A549 (cell line): ENCODE data around the gene CHURC1. TPM values are rescaled to one million over a fixed set of nuclear protein-coding genes. Genes with fewer than 3 reads are reported as not detected.
"Not testable (repeated sequence)": the region's sequence is repeated elsewhere in the genome, so short reads cannot be mapped to it uniquely, and the experiment has no call there.

Experiments
- ATAC-seq, 2 experiments: fragments of 200-7000 bp in 1 of 2; fragments of >200 bp in 1 of 2; cut with Nextera tagmentation in 1 of 2; cut with Tn5 transposase in 1 of 2; 3 replicates each; pipeline versions ENCODE4 v1.8.0 to v1.9.1; 2018 to 2020; ENCODE audit warnings: mild to moderate bottlenecking in 1 of 2, moderate library complexity in 1 of 2
- CTCF ChIA-PET: fragments of 300-600 bp; sonication (Branson Sonifier 250); formaldehyde crosslinking; extraction: SDS; loops from one replicate; lab custom pipeline; 2021; ENCODE audit warnings: antibody characterized with exemption, inconsistent platforms; lab: Yijun Ruan, JAX
- POLR2A ChIA-PET: fragments of 350-600 bp; formaldehyde crosslinking; extraction: SDS; loops from one replicate; lab custom pipeline; 2021; ENCODE audit warnings: antibody characterized with exemption, inconsistent platforms; lab: Yijun Ruan, JAX
- DNase-seq, 2 experiments: peaks; one replicate each; pipeline versions ENCODE4 v3.0.0 to v3.0.0-alpha.2; 2011 to 2016; ENCODE audit warnings: low read depth in 1 of 2, low spot score in 1 of 2
- FAIRE-seq: peaks from 2 replicates; lab custom pipeline; 2011; peaks lifted over from hg19 to GRCh38; lab: Jason Lieb, UNC
- H3K27ac ChIP-seq, 2 experiments: fragments of >200 bp; sonication (Bioruptor Twin); formaldehyde crosslinking; 3 replicates each; pipeline ENCODE4 v1.5.1; 2016 to 2017
- H3K4me1 ChIP-seq: fragments of >200 bp; sonication (Bioruptor Twin); formaldehyde crosslinking; 3 replicates; pipeline ENCODE4 v1.6.1; 2016
- H3K4me2 ChIP-seq: fragments of >200 bp; sonication (Bioruptor Twin); formaldehyde crosslinking; 3 replicates; pipeline ENCODE4 v1.6.1; 2016
- H3K4me3 ChIP-seq: fragments of >200 bp; sonication (Bioruptor Twin); formaldehyde crosslinking; 3 replicates; pipeline ENCODE4 v1.5.1; 2016
- H3K9me3 ChIP-seq: fragments of >200 bp; sonication (Bioruptor Twin); formaldehyde crosslinking; 3 replicates; pipeline ENCODE4 v1.6.1; 2016
- BHLHE40 ChIP-seq: IDR thresholded peaks from 2 replicates; pipeline ENCODE4 v1.6.1; 2012; ENCODE audit warnings: low read depth, low read length, inconsistent platforms
- CBX8 ChIP-seq: fragments of 200-600 bp; sonication (generic); IDR thresholded peaks from 2 replicates; pipeline ENCODE4 v1.6.1; 2016
- CHD4 ChIP-seq: fragments of 200-600 bp; sonication (generic); IDR thresholded peaks from 2 replicates; pipeline ENCODE4 v1.6.1; 2016; ENCODE audit warnings: antibody characterized with exemption, mild to moderate bottlenecking, borderline replicate concordance
- EHMT2 ChIP-seq: fragments of 200-600 bp; sonication (generic); IDR thresholded peaks from 2 replicates; pipeline ENCODE4 v1.6.1; 2016; ENCODE audit warnings: antibody characterized with exemption, low read depth, mild to moderate bottlenecking, moderate library complexity
- ESRRA ChIP-seq: fragments of 150-350 bp; IDR thresholded peaks from 2 replicates; pipeline ENCODE4 v1.6.1; 2014; ENCODE audit warnings: mild to moderate bottlenecking, low read length, borderline replicate concordance
- GATA3 ChIP-seq: IDR thresholded peaks from 2 replicates; pipeline ENCODE4 v1.6.1; 2012; ENCODE audit warnings: borderline replicate concordance
- JUN ChIP-seq, 2 experiments: fragments of >200 bp; sonication (Bioruptor Twin); formaldehyde crosslinking; IDR thresholded peaks; 2 replicates in 1 of 2; 3 replicates in 1 of 2; pipeline ENCODE4 v1.6.1; 2016 to 2017
- JUNB ChIP-seq: fragments of >200 bp; sonication (Bioruptor Twin); formaldehyde crosslinking; IDR thresholded peaks from 2 replicates; pipeline ENCODE4 v1.6.1; 2016
- PHF8 ChIP-seq: fragments of 200-600 bp; sonication (generic); IDR thresholded peaks from 2 replicates; pipeline ENCODE4 v1.6.1; 2016; ENCODE audit warnings: low read depth, mild to moderate bottlenecking, antibody characterized with exemption, moderate library complexity, borderline replicate concordance
- TP53 ChIP-seq: fragments of 250-450 bp; sonication (Bioruptor Pico); IDR thresholded peaks from 2 replicates; pipeline ENCODE4 v1.5.0; 2021; ENCODE audit warnings: mild to moderate bottlenecking, moderate library complexity
- WGBS: methylation state at CpG from one replicate; pipeline ENCODE4 v1.1.6; 2017; ENCODE audit errors: missing lambda C conversion rate; 5-methylcytosine and 5-hydroxymethylcytosine counted together
- polyA plus RNA-seq, 4 experiments: library from polyadenylated mRNA; depleted of rRNA in 3 of 4; stranded (reverse); fragments of >200 nt; fragmentation: RNase III in 1 of 4; extraction: RNeasy Plus Mini Kit Qiagen cat#74134 plus additional on column Dnase treatment in 1 of 4; gene quantifications; 2 replicates in 3 of 4; 3 replicates in 1 of 4; pipeline ENCODE4 v1.2.3, GENCODE V29; 2011 to 2017
- TF ChIP-seq, protein P1 (sequence below): fragments of >200 bp; sonication (Bioruptor Twin); formaldehyde crosslinking; IDR thresholded peaks from 3 replicates; pipeline ENCODE4 v1.6.1; 2016
- TF ChIP-seq, protein P2 (sequence below): fragments of >200 bp; sonication (Bioruptor Twin); formaldehyde crosslinking; IDR thresholded peaks from 3 replicates; pipeline ENCODE4 v1.5.1; 2016
- TF ChIP-seq, protein P3 (sequence below): IDR thresholded peaks from 2 replicates; pipeline ENCODE4 v1.6.1; 2012
- TF ChIP-seq, protein P4 (sequence below): IDR thresholded peaks from 2 replicates; pipeline ENCODE4 v1.6.1; 2012; ENCODE audit warnings: low read depth, borderline replicate concordance
- TF ChIP-seq, protein P5 (sequence below): fragments of 250-450 bp; sonication (Bioruptor Pico); IDR thresholded peaks from 2 replicates; pipeline ENCODE4 v1.5.0; 2020; ENCODE audit warnings: low read depth, mild to moderate bottlenecking, moderate library complexity
- TF ChIP-seq, protein P6 (sequence below): fragments of 450-650 bp; IDR thresholded peaks from 2 replicates; pipeline ENCODE4 v1.6.1; 2014; ENCODE audit warnings: antibody characterized with exemption
- TF ChIP-seq, protein P7 (sequence below): fragments of 250-450 bp; sonication (Bioruptor Pico); IDR thresholded peaks from 2 replicates; pipeline ENCODE4 v1.5.0; 2021; ENCODE audit warnings: mild to moderate bottlenecking, moderate library complexity, borderline replicate concordance

CHURC1 gene
- polyA plus RNA-seq, 2 of the 4 experiments (the other 2 are of a cell fraction), result 151 to 153 TPM

DNA sequence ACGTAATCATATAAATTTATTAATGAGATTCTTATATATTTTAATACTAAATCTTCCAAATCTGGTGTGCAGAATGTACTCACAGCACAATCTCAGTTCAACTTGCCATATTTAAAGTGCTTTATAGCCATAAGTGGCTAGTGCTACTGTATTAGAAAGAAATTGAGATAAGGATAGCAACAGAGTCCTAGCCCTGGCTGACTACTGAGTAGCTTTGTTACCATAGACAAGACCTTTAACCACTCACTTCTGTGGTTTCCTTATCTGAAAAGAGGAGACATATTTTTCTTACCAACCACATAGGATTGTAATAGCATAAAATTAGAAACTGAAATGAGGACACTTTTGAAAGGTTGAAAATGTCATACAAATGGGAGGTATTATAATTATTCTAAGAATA lies 2.0 kb upstream of the CHURC1 start:
- 2% methylated on average over 1 of the region's 1 CpG for WGBS
- ATAC-seq (no peak), DNase-seq (no peak), FAIRE-seq (no peak)
- Histone ChIP-seq H3K9me3 (no peaks in the 10 kb centered on the region), H3K27ac (no peak overlapping the region), H3K4me2 (no peak overlapping the region), H3K4me3 (no peak overlapping the region), H3K4me1 (peaks cover 10% of the 10 kb centered on the region)
- CTCF ChIA-PET, result interaction anchor here (1.0 to 2.5 kb wide), 7 partner anchors 15 to 111 kb away, joined by 3 to 36 read pairs (median 6); no protein-coding TSS in a partner anchor
- TF ChIP-seq GATA3 (no peak), JUNB (no peak), EHMT2 (no peak), CHD4 (no peak), BHLHE40 (no peak), ESRRA (no peak), PHF8 (no peak), TP53 (CRISPR knock-in tag) (no peak), JUN (IDR thresholded peaks at IDR 0.05) (no peak), CBX8 (no peak)
- TF ChIP-seq, protein P1, sequence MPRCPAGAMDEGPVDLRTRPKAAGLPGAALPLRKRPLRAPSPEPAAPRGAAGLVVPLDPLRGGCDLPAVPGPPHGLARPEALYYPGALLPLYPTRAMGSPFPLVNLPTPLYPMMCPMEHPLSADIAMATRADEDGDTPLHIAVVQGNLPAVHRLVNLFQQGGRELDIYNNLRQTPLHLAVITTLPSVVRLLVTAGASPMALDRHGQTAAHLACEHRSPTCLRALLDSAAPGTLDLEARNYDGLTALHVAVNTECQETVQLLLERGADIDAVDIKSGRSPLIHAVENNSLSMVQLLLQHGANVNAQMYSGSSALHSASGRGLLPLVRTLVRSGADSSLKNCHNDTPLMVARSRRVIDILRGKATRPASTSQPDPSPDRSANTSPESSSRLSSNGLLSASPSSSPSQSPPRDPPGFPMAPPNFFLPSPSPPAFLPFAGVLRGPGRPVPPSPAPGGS, result no peak
- TF ChIP-seq, protein P2, sequence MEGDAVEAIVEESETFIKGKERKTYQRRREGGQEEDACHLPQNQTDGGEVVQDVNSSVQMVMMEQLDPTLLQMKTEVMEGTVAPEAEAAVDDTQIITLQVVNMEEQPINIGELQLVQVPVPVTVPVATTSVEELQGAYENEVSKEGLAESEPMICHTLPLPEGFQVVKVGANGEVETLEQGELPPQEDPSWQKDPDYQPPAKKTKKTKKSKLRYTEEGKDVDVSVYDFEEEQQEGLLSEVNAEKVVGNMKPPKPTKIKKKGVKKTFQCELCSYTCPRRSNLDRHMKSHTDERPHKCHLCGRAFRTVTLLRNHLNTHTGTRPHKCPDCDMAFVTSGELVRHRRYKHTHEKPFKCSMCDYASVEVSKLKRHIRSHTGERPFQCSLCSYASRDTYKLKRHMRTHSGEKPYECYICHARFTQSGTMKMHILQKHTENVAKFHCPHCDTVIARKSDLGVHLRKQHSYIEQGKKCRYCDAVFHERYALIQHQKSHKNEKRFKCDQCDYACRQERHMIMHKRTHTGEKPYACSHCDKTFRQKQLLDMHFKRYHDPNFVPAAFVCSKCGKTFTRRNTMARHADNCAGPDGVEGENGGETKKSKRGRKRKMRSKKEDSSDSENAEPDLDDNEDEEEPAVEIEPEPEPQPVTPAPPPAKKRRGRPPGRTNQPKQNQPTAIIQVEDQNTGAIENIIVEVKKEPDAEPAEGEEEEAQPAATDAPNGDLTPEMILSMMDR, result no peak
- TF ChIP-seq, protein P3, sequence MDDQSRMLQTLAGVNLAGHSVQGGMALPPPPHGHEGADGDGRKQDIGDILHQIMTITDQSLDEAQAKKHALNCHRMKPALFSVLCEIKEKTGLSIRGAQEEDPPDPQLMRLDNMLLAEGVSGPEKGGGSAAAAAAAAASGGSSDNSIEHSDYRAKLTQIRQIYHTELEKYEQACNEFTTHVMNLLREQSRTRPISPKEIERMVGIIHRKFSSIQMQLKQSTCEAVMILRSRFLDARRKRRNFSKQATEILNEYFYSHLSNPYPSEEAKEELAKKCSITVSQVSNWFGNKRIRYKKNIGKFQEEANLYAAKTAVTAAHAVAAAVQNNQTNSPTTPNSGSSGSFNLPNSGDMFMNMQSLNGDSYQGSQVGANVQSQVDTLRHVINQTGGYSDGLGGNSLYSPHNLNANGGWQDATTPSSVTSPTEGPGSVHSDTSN, result no peak
- TF ChIP-seq, protein P4, sequence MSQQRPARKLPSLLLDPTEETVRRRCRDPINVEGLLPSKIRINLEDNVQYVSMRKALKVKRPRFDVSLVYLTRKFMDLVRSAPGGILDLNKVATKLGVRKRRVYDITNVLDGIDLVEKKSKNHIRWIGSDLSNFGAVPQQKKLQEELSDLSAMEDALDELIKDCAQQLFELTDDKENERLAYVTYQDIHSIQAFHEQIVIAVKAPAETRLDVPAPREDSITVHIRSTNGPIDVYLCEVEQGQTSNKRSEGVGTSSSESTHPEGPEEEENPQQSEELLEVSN, result no peak
- TF ChIP-seq, protein P5, sequence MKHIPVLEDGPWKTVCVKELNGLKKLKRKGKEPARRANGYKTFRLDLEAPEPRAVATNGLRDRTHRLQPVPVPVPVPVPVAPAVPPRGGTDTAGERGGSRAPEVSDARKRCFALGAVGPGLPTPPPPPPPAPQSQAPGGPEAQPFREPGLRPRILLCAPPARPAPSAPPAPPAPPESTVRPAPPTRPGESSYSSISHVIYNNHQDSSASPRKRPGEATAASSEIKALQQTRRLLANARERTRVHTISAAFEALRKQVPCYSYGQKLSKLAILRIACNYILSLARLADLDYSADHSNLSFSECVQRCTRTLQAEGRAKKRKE (CRISPR knock-in tag), result no peak
- TF ChIP-seq, protein P6, sequence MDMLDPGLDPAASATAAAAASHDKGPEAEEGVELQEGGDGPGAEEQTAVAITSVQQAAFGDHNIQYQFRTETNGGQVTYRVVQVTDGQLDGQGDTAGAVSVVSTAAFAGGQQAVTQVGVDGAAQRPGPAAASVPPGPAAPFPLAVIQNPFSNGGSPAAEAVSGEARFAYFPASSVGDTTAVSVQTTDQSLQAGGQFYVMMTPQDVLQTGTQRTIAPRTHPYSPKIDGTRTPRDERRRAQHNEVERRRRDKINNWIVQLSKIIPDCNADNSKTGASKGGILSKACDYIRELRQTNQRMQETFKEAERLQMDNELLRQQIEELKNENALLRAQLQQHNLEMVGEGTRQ, result no peak
- TF ChIP-seq, protein P7, sequence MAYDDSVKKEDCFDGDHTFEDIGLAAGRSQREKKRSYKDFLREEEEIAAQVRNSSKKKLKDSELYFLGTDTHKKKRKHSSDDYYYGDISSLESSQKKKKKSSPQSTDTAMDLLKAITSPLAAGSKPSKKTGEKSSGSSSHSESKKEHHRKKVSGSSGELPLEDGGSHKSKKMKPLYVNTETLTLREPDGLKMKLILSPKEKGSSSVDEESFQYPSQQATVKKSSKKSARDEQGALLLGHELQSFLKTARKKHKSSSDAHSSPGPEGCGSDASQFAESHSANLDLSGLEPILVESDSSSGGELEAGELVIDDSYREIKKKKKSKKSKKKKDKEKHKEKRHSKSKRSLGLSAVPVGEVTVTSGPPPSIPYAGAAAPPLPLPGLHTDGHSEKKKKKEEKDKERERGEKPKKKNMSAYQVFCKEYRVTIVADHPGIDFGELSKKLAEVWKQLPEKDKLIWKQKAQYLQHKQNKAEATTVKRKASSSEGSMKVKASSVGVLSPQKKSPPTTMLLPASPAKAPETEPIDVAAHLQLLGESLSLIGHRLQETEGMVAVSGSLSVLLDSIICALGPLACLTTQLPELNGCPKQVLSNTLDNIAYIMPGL (CRISPR knock-in tag), result no peak
- POLR2A ChIA-PET, result no interaction called here

DNA sequence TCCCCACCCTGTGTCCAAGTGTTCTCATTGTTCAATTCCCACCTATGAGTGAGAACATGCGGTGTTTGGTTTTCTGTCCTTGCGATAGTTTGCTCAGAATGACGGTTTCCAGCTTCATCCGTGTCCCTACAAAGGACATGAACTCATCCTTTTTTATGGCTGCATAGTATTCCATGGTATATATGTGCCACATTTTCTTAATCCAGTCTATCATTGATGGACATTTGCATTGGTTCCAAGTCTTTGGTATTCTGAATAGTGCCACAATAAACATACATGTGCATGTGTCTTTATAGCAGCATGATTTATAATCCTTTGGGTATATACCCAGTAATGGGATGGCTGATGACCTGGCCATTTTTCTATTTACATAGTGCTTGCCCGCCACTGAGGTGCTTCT lies 778 bp upstream of the CHURC1 start:
- POLR2A ChIA-PET, result interaction anchor here (0.6 kb wide), 1 partner anchor 354 kb away, joined by 6 read pairs; no protein-coding TSS in a partner anchor
- not testable (repeated sequence) for DNase-seq, H3K9me3 ChIP-seq, ATAC-seq, FAIRE-seq
- WGBS, result 72% methylated on average over 5 of the region's 5 CpGs
- CTCF ChIA-PET, result interaction anchor here (1.0 kb wide), 1 partner anchor 23 kb away, joined by 3 read pairs; no protein-coding TSS in a partner anchor
- Histone ChIP-seq H3K4me3 (peak overlapping the region; percentile 98), H3K4me1 (peaks cover 21% of the 10 kb centered on the region), H3K4me2 (peak overlapping the region; percentile 82), H3K27ac (peak overlapping the region; percentile 89 to 99)
